NCI-H748 (cell line): ENCODE data around the gene YBX1.

ENCODE experiments used
- DNase-seq: peaks from one replicate; lab custom pipeline; 2025; ENCODE audit not compliant: unreplicated experiment; lab: John Stamatoyannopoulos, UW

YBX1 gene

DNA sequence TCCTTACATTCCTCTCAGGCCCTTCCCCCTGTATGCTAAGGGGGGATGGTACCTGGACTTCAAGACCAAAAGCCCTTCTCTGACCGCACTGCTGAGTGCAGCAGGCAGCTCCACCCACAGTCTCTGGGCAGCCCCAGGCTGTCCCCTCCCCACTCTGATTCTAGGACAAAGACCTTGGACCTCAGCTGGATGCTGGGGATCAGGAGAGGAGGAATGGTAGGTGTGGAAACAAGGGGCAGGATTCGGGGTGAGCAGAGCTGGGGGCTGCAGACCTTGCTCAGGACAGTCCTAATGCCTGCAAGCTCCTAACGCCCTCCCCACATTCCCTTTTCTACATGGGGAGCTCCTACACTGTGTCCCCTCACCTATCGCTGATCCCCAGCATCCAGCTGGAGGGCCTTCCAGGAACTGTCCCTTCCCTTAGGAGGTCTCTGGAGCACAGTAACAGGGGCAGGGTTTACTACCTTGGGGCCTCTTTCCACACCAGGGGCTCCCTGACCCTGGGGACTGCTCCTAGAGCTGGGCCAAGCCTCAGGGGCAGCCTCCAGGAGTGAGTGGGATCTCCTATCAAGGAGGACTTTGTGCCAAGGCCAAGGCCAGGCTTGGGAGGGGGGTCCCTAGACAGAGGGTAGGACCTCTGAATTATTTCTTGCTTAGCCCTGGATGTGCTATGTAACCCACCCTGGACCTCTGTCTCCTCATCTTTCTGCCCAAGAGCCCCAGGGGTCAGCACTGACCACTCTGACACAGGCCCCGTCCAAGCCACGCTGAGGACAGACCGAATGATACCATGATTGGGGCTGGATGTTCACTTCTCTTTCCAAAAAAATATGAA is 52.2 kb downstream of the YBX1 start:
- DNase-seq = no peak

DNA sequence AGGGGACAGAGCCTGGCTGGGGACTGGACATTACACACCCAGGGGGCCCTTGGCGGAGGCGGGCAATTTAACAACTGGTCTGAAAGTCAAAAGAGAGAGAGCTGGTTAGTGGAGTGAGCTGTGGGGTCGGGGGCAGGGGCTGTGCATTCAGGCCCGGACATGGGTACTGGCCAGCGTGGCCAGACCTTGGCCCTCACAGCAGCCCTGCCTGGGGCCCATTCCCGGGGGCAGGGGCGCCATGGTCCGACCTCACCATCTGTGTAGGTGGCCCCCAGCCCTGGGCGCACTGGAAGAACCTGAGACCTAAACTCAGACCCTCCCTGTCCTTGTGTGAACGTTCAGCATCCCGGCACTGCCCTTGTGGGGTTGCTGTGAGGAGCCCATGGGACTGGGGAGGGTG is 52.8 kb downstream of the YBX1 start:
- no peak for DNase-seq

GRCh38 chr1:42735477-42736105 is 53.4 kb downstream of the YBX1 start:
- DNase-seq = no peak

- peak; percentile 67 for DNase-seq
These were observed 53.9 kb downstream of the YBX1 start for GRCh38 chr1:42736152-42736551.

DNA sequence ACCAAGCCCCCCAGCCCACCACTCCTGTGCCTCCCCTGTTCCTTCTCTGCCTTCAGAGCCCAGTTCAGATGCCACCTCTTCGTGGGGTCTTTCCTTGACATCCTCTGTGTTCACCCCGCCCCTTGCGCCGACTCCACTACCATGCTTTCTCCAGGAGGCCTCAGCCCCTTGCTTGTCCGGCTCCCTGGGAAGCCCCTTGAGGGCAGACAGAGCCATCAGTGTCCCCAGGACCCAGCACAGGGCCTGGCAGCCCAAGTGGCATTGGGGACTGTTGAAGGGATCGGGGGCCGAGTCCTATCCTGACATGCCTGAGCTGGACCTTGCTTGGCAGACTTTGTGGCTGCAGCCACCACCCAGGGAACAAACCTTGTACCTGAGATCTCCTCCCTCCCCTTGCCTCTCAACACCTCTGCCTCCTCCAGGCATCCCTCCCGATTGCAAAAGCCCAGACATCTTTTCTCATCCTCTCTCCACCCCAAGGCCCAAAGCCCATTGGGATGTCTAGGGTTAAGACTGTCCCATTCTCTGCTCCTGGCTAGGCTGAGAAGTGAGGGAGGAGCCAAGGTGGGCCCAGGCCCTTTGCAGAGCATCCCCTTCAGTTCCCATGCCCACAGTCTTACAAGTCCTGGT is 54.5 kb downstream of the YBX1 start:
- DNase-seq = no peak

DNA sequence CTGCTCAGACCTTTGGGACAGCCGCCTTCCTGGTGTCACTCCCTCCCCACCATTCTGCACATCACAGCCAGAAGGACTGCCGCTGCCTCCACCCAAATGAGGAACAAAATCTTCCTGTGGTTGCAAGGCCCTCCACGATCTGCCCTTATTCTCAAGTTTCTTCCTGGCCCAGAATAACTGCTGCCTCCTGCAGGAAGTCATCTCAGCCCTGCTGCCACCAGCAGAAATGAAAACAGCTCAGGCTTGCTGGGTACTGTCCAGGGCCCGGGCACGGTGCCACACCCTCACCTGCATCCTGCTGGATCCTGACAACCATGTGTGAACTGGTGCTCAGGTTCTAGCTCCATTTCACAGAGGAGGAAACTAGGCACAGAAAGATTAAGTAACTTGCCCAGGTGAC is 55.0 kb downstream of the YBX1 start:
- no peak for DNase-seq

DNA sequence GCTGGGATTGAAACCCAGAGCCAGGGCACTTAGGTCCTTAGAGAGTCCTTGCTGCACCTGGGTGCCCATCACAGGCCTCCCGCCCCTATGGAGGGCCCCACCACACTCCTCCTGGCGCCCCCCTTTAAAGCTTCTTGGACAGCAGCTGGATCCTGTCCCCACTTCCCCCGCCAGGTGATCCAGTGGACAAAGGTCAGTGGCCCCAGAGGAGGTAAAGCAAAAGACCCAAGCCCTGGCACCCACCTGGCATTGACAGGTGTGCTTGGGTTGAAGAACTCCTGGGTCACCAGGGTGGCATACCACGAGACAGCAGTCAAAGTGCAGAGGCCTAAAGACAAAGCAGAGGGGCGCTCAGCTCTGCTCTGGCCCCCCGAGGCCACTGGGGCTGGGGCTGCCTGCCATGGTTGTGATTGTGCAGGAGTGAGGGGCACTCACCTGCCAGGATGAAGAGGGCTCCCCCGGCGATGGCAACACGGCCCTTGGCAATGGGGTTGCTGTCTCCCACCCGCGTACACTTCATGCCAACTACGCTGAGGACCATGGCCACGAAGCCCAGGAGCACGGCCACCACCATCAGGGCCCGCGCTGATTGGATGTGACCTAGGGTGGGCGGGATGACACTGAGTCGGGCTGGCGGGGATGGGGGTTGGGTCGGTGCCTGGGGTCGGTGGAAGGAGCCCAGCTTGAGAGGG is 55.9 kb downstream of the YBX1 start:
- no peak for DNase-seq

GRCh38 chr1:42738678-42739226 is 56.5 kb downstream of the YBX1 start:
- no peak for DNase-seq

- DNase-seq = no peak
These were observed 57.8 kb downstream of the YBX1 start, which contains the start of gene CLDN19 for GRCh38 chr1:42739753-42740700. CLDN19 (minus strand) TSS chr1:42740236; CDS start chr1:42740063, 173 bp downstream.

DNA sequence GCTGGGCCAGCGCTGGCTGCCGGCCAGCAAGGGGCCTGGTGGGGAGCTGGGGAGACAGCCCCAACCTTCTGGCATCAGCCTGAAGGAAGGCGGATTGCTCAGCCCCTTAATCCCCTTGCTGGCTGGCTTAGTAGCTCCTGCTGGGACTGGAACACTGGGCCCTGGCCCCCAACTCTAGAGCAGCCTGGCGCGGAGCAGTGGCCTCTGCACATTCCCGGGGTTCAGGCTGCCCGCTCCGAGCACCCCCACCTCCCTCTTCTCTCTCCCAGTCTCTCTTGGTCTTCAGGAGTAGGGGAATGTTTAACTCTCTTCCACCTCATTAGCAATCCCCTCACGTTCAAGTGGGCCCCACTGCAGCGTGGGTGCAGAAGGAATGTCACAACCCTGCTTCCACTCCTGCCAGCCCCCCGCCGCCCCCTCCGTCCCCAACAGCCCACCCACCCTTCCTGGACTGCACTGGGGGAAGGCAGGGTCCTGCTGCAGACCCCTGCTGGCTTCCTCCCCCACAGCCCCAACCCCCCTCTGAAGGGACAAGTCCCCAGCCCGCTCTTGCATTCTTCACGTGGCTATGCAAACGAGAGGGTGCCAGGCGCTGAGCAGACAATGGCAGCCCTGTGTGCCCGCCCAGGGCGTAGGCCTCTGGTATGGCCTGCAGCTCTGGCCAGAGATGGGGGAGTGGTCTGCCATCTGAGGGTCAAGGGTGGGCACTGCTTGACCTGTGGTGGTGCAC is 58.8 kb downstream of the YBX1 start:
- DNase-seq = no peak

GRCh38 chr1:42741706-42742105 is 59.5 kb downstream of the YBX1 start:
- DNase-seq = no peak

GRCh38 chr1:42742141-42742540 is 59.9 kb downstream of the YBX1 start:
- no peak for DNase-seq

GRCh38 chr1:42742617-42743316 is 60.5 kb downstream of the YBX1 start:
- DNase-seq = no peak

GRCh38 chr1:42743317-42744147 is 61.3 kb downstream of the YBX1 start:
- no peak for DNase-seq

GRCh38 chr1:42744148-42744413 is 61.9 kb downstream of the YBX1 start:
- no peak for DNase-seq

GRCh38 chr1:42745851-42746250 is 63.6 kb downstream of the YBX1 start:
- no peak for DNase-seq

- DNase-seq = no peak
These were observed 64.4 kb downstream of the YBX1 start for GRCh38 chr1:42746436-42747105.

GRCh38 chr1:42747125-42747524 is 64.9 kb downstream of the YBX1 start:
- DNase-seq = peak; percentile 90
